HUES64 (cell line): ENCODE measurements around the gene KLK8.

Experiments used
- H3K27ac ChIP-seq: 2 replicates; pipeline ENCODE4 v1.7.0; 2013; ENCODE audit warnings: low read depth, low read length, inconsistent platforms
- H3K27me3 ChIP-seq: 2 replicates; pipeline ENCODE4 v1.6.1; 2013; ENCODE audit warnings: mild to moderate bottlenecking, low read length; ENCODE audit not compliant: insufficient read depth
- H3K36me3 ChIP-seq: 2 replicates; pipeline ENCODE4 v1.6.1; 2013; ENCODE audit warnings: mild to moderate bottlenecking, low read length; ENCODE audit not compliant: insufficient read depth
- H3K4me1 ChIP-seq: 2 replicates; pipeline ENCODE4 v1.6.1; 2013; ENCODE audit warnings: mild to moderate bottlenecking, low read length, moderate library complexity; ENCODE audit not compliant: insufficient read depth
- H3K4me3 ChIP-seq: 2 replicates; pipeline ENCODE4 v1.5.1; 2013; ENCODE audit warnings: mild to moderate bottlenecking, low read length, moderate library complexity
- H3K9ac ChIP-seq: 2 replicates; pipeline ENCODE4 v1.6.1; 2013; ENCODE audit warnings: mild to moderate bottlenecking, low read depth, low read length
- H3K9me3 ChIP-seq: 2 replicates; pipeline ENCODE4 v1.6.1; 2013; ENCODE audit warnings: low read depth, low read length; ENCODE audit not compliant: insufficient read depth
- WGBS: fragments of 150-250, 120-280 bp; methylation state at CpG from one replicate; pipeline ENCODE4 v1.1.7; 2013; ENCODE audit warnings: missing lambda C conversion rate; 5-methylcytosine and 5-hydroxymethylcytosine counted together

The KLK8 gene

DNA sequence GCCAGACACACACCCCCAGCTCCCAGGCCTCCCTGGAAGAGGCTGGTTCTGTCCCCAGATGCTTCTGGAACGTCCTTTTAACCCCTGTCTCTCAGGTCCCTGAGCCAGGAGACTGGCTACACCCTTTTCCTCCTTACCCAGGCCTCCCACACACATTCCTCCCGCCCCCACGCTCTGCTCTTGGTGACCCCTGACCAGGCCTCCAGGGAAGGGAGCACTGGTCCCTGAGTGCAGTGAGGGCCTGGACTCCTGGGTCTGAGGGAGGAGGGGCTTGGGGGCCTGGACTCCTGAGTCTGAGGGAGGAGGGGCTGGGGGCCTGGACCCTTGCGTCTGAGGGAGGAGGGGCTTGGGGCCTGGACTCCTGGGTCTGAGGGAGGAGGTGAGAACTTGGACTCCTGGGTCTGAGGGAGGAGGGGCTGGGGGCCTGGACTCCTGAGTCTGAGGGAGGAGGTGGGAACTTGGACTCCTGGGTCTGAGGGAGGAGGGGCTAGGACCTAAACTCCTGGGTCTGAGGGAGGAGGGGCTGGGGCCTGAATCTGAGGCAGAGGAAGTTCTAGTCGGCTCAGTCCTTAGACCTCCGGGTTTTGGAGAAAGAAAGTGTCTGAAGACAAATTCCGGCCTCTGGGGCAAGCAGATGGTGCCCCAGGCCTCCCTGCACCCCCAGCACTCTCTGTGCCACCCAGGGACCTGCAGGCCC, 32.5 kb downstream of the KLK8 start:
- no peaks in the 10 kb centered on the region for H3K36me3 ChIP-seq
- no peaks in the 10 kb centered on the region for H3K9me3 ChIP-seq
- peaks cover 9% of the 10 kb centered on the region for H3K4me1 ChIP-seq
- no peaks in the 10 kb centered on the region for H3K27me3 ChIP-seq
- no peak overlapping the region for H3K4me3 ChIP-seq
- no peak overlapping the region for H3K27ac ChIP-seq
- H3K9ac ChIP-seq, result no peak overlapping the region
- 72% methylated on average over 7 of the region's 7 CpGs for WGBS

- 67% methylated on average over 20 of the region's 20 CpGs for WGBS
- no peaks in the 10 kb centered on the region for H3K27me3 ChIP-seq
- H3K9ac ChIP-seq, result no peak overlapping the region
- peaks cover 9% of the 10 kb centered on the region for H3K4me1 ChIP-seq
- no peak overlapping the region for H3K27ac ChIP-seq
- no peak overlapping the region for H3K4me3 ChIP-seq
- H3K9me3 ChIP-seq, result no peaks in the 10 kb centered on the region
- H3K36me3 ChIP-seq, result no peaks in the 10 kb centered on the region
Measured at GRCh38 chr19:50967929-50968715, 33.3 kb downstream of the KLK8 start.

DNA sequence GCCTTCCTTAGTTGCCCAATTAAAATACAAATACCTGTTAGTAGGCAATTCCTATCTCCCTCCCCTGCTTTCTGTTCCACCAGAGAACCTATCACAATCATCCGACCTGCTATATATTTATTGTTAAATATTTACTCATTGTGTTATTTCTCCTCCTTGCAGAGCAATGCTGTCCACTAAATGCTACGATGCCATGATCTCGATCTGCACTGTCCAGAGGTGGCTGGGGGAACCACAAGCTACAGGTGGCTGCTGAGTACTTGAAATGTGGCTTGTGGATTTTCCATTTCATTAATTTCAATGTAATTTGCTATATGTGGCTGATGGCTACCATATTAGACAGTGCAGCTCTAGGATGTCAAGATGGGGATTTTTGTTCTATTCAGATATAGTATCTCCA, 37.1 kb downstream of the KLK8 start:
- no peak overlapping the region for H3K4me3 ChIP-seq
- H3K27ac ChIP-seq, result no peak overlapping the region
- no peak overlapping the region for H3K9ac ChIP-seq
- no peaks in the 10 kb centered on the region for H3K36me3 ChIP-seq
- H3K27me3 ChIP-seq, result no peaks in the 10 kb centered on the region
- H3K9me3 ChIP-seq, result no peaks in the 10 kb centered on the region
- 87% methylated on average over 2 of the region's 3 CpGs for WGBS
- H3K4me1 ChIP-seq, result peaks cover 9% of the 10 kb centered on the region

DNA sequence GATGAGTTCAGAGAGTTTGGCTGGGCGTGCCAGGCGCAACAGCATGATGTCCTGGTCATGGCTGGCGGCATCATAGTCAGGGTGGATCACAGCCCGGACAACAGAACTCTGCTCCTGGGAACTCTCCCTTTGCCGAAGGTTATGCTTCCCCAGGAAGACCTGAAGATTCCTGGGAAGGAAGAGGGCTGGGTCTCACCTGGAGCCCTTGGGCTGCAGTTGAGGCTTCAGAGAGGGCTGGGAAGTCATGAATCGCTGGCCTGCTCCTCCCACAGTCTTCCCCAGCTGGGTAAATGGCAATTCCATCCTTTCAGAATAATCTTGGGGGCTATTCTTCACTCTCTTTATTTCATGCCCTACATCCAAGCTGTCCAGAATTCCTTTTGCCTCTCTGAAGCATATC, 38.0 kb downstream of the KLK8 start:
- WGBS, result 88% methylated on average over 6 of the region's 6 CpGs
- no peaks in the 10 kb centered on the region for H3K9me3 ChIP-seq
- H3K4me1 ChIP-seq, result peaks cover 6% of the 10 kb centered on the region
- H3K27ac ChIP-seq, result no peak overlapping the region
- no peaks in the 10 kb centered on the region; the same call in 1 of the 2 replicates for H3K27me3 ChIP-seq
- no peak overlapping the region for H3K9ac ChIP-seq
- no peaks in the 10 kb centered on the region for H3K36me3 ChIP-seq
- H3K4me3 ChIP-seq, result no peak overlapping the region

DNA sequence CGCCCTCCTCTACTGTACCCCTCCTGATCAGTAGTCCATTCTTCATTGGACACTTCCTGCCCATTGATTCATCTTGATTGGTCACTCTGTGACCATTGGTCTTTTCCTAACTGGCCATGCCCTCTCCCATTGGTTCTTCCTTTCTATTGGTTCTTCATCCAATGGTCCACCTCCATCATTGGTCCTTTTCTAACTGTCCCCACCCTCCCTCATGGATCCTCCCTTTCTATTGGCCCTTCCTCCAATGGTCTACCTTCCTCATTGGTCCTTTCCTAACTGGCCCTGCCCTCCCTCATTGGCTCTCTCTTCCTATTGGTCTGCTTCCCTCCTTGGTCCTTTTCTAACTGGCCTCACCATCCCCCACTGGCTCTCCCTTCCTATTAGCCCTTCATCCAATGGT, 39.2 kb downstream of the KLK8 start:
- Histone ChIP-seq H3K4me1 (no peaks in the 10 kb centered on the region), H3K27ac (no peak overlapping the region), H3K9me3 (no peaks in the 10 kb centered on the region), H3K9ac (no peak overlapping the region), H3K36me3 (no peaks in the 10 kb centered on the region), H3K27me3 (no peaks in the 10 kb centered on the region; the same call in 1 of the 2 replicates), H3K4me3 (no peak overlapping the region)
- 87% methylated on average over 1 of the region's 1 CpG for WGBS

- Histone ChIP-seq H3K36me3 (no peaks in the 10 kb centered on the region), H3K4me3 (no peak overlapping the region), H3K4me1 (no peaks in the 10 kb centered on the region), H3K27ac (no peak overlapping the region), H3K9me3 (no peaks in the 10 kb centered on the region), H3K9ac (no peak overlapping the region), H3K27me3 (no peaks in the 10 kb centered on the region; the same call in 1 of the 2 replicates)
- whole genome bisulfite sequencing, result 51% methylated on average over 7 of the region's 9 CpGs
Measured at GRCh38 chr19:50959731-50960500, 41.5 kb downstream of the KLK8 start.

DNA sequence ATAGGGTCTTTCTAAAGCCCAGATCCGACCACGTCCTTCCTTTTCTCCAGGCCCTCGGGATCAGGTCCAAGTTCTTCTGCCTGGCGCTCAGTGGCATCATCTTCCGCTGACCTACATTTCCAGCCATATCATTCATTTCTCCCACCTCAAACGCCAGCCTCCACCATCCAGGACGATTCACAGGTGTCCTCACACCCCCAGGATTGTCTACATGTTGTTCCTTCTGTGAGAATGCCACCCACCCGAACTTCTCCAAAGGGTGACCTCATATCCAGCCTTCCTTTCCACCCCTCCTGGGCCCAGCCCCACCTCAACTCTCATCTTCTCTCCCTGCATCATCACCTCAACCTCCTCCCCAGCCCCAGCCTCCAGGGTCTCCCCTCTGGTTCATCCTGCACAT, 43.8 kb downstream of the KLK8 start:
- Histone ChIP-seq H3K4me1 (no peaks in the 10 kb centered on the region), H3K9ac (no peak overlapping the region), H3K9me3 (no peaks in the 10 kb centered on the region), H3K4me3 (no peak overlapping the region), H3K36me3 (no peaks in the 10 kb centered on the region), H3K27me3 (no peaks in the 10 kb centered on the region; the same call in 1 of the 2 replicates), H3K27ac (no peak overlapping the region)
- 87% methylated on average over 8 of the region's 8 CpGs for WGBS

GRCh38 chr19:50952910-50953309, 48.5 kb downstream of the KLK8 start, which contains the start of gene KLK5:
Gene KLK5 (minus strand): TSS chr19:50953038. CDS start chr19:50952657, 381 bp downstream.
- 53% methylated on average over 7 of the region's 7 CpGs for WGBS
- Histone ChIP-seq H3K27ac (no peak within 1 kb of the TSS), H3K27me3 (no peaks in the 10 kb centered on the region; the same call in 1 of the 2 replicates)

DNA sequence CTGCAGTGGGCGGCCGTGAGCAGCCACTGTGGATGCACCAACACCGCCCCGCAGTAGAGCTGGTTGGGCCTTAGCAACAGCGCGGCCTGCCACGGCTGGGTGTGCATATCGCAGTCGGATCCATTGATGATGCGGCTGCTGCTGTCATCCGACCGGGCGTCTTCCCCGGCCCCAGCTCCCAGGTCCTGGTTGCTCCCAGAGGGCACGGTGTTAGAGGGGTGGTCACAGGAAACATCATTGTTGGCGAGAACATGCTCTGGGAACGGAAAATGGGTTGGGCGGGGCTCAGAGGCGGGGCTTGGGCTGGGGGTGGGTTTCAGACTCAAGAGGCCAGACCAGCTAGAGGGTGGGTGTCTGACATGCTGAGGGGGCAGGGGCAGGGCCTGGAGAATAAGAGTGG, 51.5 kb downstream of the KLK8 start:
- Histone ChIP-seq H3K4me1 (no peaks in the 10 kb centered on the region), H3K36me3 (no peaks in the 10 kb centered on the region), H3K27me3 (no peaks in the 10 kb centered on the region; the same call in 1 of the 2 replicates), H3K27ac (no peak overlapping the region), H3K4me3 (no peak overlapping the region), H3K9me3 (no peaks in the 10 kb centered on the region), H3K9ac (no peak overlapping the region)
- 88% methylated on average over 19 of the region's 19 CpGs for WGBS

More at GRCh38 chr19:50952910-50953309, 48.5 kb downstream of the KLK8 start, which contains the start of gene KLK5:
- no peak within 1 kb of the TSS for H3K4me3 ChIP-seq
- no peaks in the 10 kb centered on the region for H3K9me3 ChIP-seq
- no peak within 1 kb of the TSS for H3K9ac ChIP-seq
- no peaks in the 10 kb centered on the region for H3K36me3 ChIP-seq
- H3K4me1 ChIP-seq, result no peaks in the 10 kb centered on the region

DNA sequence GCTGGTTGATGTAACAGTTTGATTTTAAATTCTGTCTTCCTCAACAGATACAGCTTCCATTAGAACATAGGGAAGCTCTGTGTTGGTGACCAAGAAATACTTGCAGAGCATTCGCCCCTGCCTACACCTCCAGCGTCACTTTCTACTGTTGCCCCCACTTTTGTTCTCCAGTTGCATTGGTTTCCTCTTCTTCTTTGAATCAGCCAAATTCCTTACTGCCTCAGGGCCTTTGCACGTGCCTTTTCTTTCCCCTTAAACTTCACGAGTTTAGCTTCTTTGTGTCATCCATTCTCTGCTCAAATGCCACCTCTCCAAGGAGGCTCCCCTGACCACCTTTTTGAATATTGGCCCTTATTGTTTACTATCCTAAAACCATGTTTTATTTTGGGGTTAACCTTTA, 54.3 kb downstream of the KLK8 start:
- no peak overlapping the region for H3K4me3 ChIP-seq
- WGBS, result 68% methylated on average over 4 of the region's 4 CpGs
- H3K4me1 ChIP-seq, result no peaks in the 10 kb centered on the region
- H3K27ac ChIP-seq, result no peak overlapping the region
- H3K36me3 ChIP-seq, result no peaks in the 10 kb centered on the region
- H3K9me3 ChIP-seq, result no peaks in the 10 kb centered on the region
- no peak overlapping the region for H3K9ac ChIP-seq
- H3K27me3 ChIP-seq, result no peaks in the 10 kb centered on the region; the same call in 1 of the 2 replicates
